K562 (cell line): ENCODE data around the gene RBMS1. TPM values are rescaled to one million over a fixed set of nuclear protein-coding genes. Genes with fewer than 3 reads are reported as not detected.

Experiments
- ATAC-seq: fragments of 200-7000 bp; cut with Tn5 transposase; 3 replicates; pipeline ENCODE4 v1.9.1; 2020; ENCODE audit warnings: moderate library complexity
- BruUV-seq: library from RNA; stranded (reverse); fragments of 400-500 nt; replicated peaks from 2 replicates; lab custom pipeline; 2021; lab: Mats Ljungman, UMichigan
- CTCF ChIA-PET: fragments of 300-600 bp; formaldehyde crosslinking; extraction: SDS; loops from one replicate; lab custom pipeline; 2021; ENCODE audit warnings: low intra/inter-chr PET ratio; lab: Yijun Ruan, JAX
- POLR2A ChIA-PET: fragments of 300-600, 350-650 bp; sonication (Branson Sonifier 250); formaldehyde crosslinking; extraction: SDS; loops from one replicate; lab custom pipeline; 2021; ENCODE audit warnings: antibody characterized with exemption, inconsistent platforms; lab: Yijun Ruan, JAX
- DNase-seq, 4 experiments: peaks; one replicate each; pipeline versions ENCODE4 v3.0.0 to v3.0.0-alpha.2; 2011 to 2018; ENCODE audit warnings: low spot score in 3 of 4, mixed read lengths in 3 of 4; ENCODE audit errors: extremely low read depth in 1 of 4
- FAIRE-seq: peaks from 2 replicates; lab custom pipeline; 2011; peaks lifted over from hg19 to GRCh38; lab: Jason Lieb, UNC
- H2AFZ ChIP-seq: 2 replicates; pipeline ENCODE4 v1.6.0; 2011; ENCODE audit warnings: low read depth, low read length, control low read depth, inconsistent platforms
- H3K27ac ChIP-seq: fragments of 200-600 bp; 3 replicates; pipeline ENCODE4 v1.8.0; 2011; ENCODE audit warnings: low read depth, mild to moderate bottlenecking, control low read depth, inconsistent platforms, low read length, moderate library complexity, mixed read lengths; ENCODE audit errors: extremely low read depth
- H3K27me3 ChIP-seq, 2 experiments: fragments of 300-600 bp in 1 of 2; 2 replicates in 1 of 2; 3 replicates in 1 of 2; pipeline versions ENCODE4 v1.6.0 to v1.8.0; 2011; ENCODE audit warnings: inconsistent platforms in 2 of 2, low read length in 2 of 2, mild to moderate bottlenecking in 1 of 2, mixed read lengths in 1 of 2, moderate library complexity in 1 of 2; ENCODE audit not compliant: control insufficient read depth in 2 of 2, insufficient read depth in 2 of 2
- H3K36me3 ChIP-seq: fragments of 300-600 bp; 3 replicates; pipeline ENCODE4 v1.8.0; 2011; ENCODE audit warnings: mild to moderate bottlenecking, low read length, inconsistent platforms; ENCODE audit not compliant: control insufficient read depth, insufficient read depth
- H3K4me1 ChIP-seq, 2 experiments: fragments of 200-600 bp in 1 of 2; replicated peaks in 1 of 2; 2 replicates in 1 of 2; 3 replicates in 1 of 2; pipeline versions ENCODE4 v1.5.1 to v1.8.0; 2011; ENCODE audit warnings: inconsistent platforms in 2 of 2, low read length in 2 of 2, mild to moderate bottlenecking in 1 of 2, mixed read lengths in 1 of 2, moderate library complexity in 1 of 2; ENCODE audit not compliant: control insufficient read depth in 2 of 2, insufficient read depth in 2 of 2
- H3K4me2 ChIP-seq: 2 replicates; pipeline ENCODE4 v1.6.1; 2011; ENCODE audit warnings: low read length, control low read depth, inconsistent platforms, mixed read lengths; ENCODE audit not compliant: insufficient read depth
- H3K4me3 ChIP-seq: fragments of 200-600 bp; sonication (generic), shearing (Covaris generic); 2 replicates; pipeline ENCODE4 v1.5.1; 2016; ENCODE audit warnings: control low read depth, inconsistent platforms
- H3K79me2 ChIP-seq: fragments of 200-600 bp; 3 replicates; pipeline ENCODE4 v1.8.0; 2011; ENCODE audit warnings: low read length, inconsistent platforms; ENCODE audit not compliant: control insufficient read depth, insufficient read depth
- H3K9ac ChIP-seq, 2 experiments: 2 replicates each; pipeline versions ENCODE4 v1.6.0 to v1.6.1; 2011; ENCODE audit warnings: low read depth in 2 of 2, low read length in 2 of 2, control low read depth in 1 of 2, inconsistent platforms in 1 of 2, mild to moderate bottlenecking in 1 of 2, mixed read lengths in 1 of 2; ENCODE audit not compliant: insufficient read depth in 1 of 2
- H3K9me1 ChIP-seq: one replicate; pipeline ENCODE4 v1.6.0; 2011; ENCODE audit warnings: inconsistent platforms, mild to moderate bottlenecking, low read length, moderate library complexity; ENCODE audit not compliant: control insufficient read depth, insufficient read depth
- H3K9me3 ChIP-seq: replicated peaks from 2 replicates; pipeline ENCODE4 v1.5.1; 2011; ENCODE audit warnings: low read depth, low read length, inconsistent platforms; ENCODE audit not compliant: control insufficient read depth, insufficient read depth
- H4K20me1 ChIP-seq: replicated peaks from 2 replicates; pipeline ENCODE4 v1.6.1; 2011; ENCODE audit warnings: low read length, inconsistent platforms, mixed read lengths; ENCODE audit not compliant: control insufficient read depth, insufficient read depth
- CXXC5 ChIP-seq: fragments of 250-450 bp; sonication (Bioruptor Pico); IDR thresholded peaks from 2 replicates; pipeline ENCODE4 v1.8.0; 2022; ENCODE audit warnings: inconsistent platforms, mild to moderate bottlenecking, moderate library complexity
- GATAD2A ChIP-seq: fragments of 450-650 bp; IDR thresholded peaks from 2 replicates; pipeline ENCODE4 v1.6.1; 2017
- PTTG1 ChIP-seq: fragments of 450-650 bp; IDR thresholded peaks from 2 replicates; pipeline ENCODE4 v1.6.1; 2016; ENCODE audit warnings: low read depth, mild to moderate bottlenecking, missing genetic modification characterization, missing compliant biosample characterization
- RFX7 ChIP-seq: fragments of 250-450 bp; sonication (Bioruptor Pico); IDR thresholded peaks from 2 replicates; pipeline ENCODE4 v1.5.1; 2021; ENCODE audit warnings: mild to moderate bottlenecking
- ZC3H4 ChIP-seq: sonication (generic); formaldehyde crosslinking; IDR thresholded peaks from 2 replicates; pipeline ENCODE4 v1.9.0; 2021; ENCODE audit warnings: missing genetic modification reagents, borderline replicate concordance
- ZNF224 ChIP-seq: sonication (generic); formaldehyde crosslinking; IDR thresholded peaks from 2 replicates; pipeline ENCODE4 v1.8.0; 2022; ENCODE audit warnings: mild to moderate bottlenecking, missing genetic modification reagents
- ZNF253 ChIP-seq: fragments of 250-450 bp; sonication (Bioruptor Pico); conservative IDR thresholded peaks from 2 replicates; pipeline ENCODE4 v1.6.1; 2021; ENCODE audit warnings: mild to moderate bottlenecking
- ZNF41 ChIP-seq: fragments of 250-450 bp; sonication (Bioruptor Pico); conservative IDR thresholded peaks from 2 replicates; pipeline ENCODE4 v1.4.0; 2020; ENCODE audit warnings: mild to moderate bottlenecking
- WGBS: fragments of 100-300 bp; shearing (Covaris generic); methylation state at CpG from one replicate; pipeline ENCODE4 v1.1.6; 2016; ENCODE audit warnings: low coverage, mixed read lengths; ENCODE audit not compliant: insufficient coverage; ENCODE audit errors: missing lambda C conversion rate; 5-methylcytosine and 5-hydroxymethylcytosine counted together
- in situ Hi-C: fragments of 300-500 bp; cut with MboI; formaldehyde crosslinking; loops from 4 replicates; pipeline ENCODE4 v1.15.0; 2018; ENCODE audit warnings: inconsistent platforms, mixed read lengths
- intact Hi-C: fragments of 100-400 bp; cut with micrococcal nuclease; formaldehyde crosslinking; loops from 2 replicates; pipeline ENCODE4 v1.14.2; 2022
- polyA plus RNA-seq, 8 experiments: library from polyadenylated mRNA; depleted of rRNA in 4 of 8; stranded (reverse) in 5 of 8; unstranded in 3 of 8; fragments of >200 nt; fragmentation: Nextera tagmentation in 2 of 8; fragmentation: Illumina TruSeq in 1 of 8; extraction: Ambion mirVana in 2 of 8; extraction: Trizol in 1 of 8; gene quantifications; 2 replicates each; pipeline versions ENCODE4 v1.2.1 to v1.2.3, GENCODE V29; 2011 to 2014; ENCODE audit warnings: inconsistent platforms in 1 of 8, missing spikeins in 1 of 8
- total RNA-seq, 7 experiments: library from RNA; depleted of rRNA in 6 of 7; stranded (reverse); fragments of >200 nt in 6 of 7; fragmentation: Illumina TruSeq in 2 of 7; extraction: Trizol in 2 of 7; gene quantifications; 2 replicates each; pipeline versions ENCODE4 v1.2.1 to v1.2.3, GENCODE V29; 2011 to 2021; ENCODE audit warnings: low replicate concordance in 1 of 7
- TF ChIP-seq, protein P1 (sequence below), 2 experiments: IDR thresholded peaks in 1 of 2; conservative IDR thresholded peaks in 1 of 2; 2 replicates each; pipeline ENCODE4 v1.6.1; 2016; ENCODE audit warnings: low read depth in 2 of 2, mild to moderate bottlenecking in 1 of 2, missing compliant biosample characterization in 1 of 2, missing genetic modification characterization in 1 of 2, moderate library complexity in 1 of 2
- TF ChIP-seq, protein P2 (sequence below): fragments of 450-650 bp; IDR thresholded peaks from 2 replicates; pipeline ENCODE4 v1.6.1; 2017; ENCODE audit warnings: antibody characterized with exemption, mild to moderate bottlenecking
- TF ChIP-seq, protein P3 (sequence below): fragments of 250-450 bp; sonication (Bioruptor Pico); IDR thresholded peaks from 2 replicates; pipeline ENCODE4 v1.9.0; 2021; ENCODE audit warnings: mild to moderate bottlenecking

Gene RBMS1
- total and polyA plus RNA-seq, 9 of the 15 experiments (the other 6 are each of a cell fraction or from before 2014, with no cell fraction given), result 0.04 to 0.31 (median 0.09) TPM; not detected in 6

- no peak for TF ChIP-seq ZNF224
- no peak for TF ChIP-seq ZNF253 (CRISPR knock-in tag)
- no peak for TF ChIP-seq PTTG1 (tag)
Measured at GRCh38 chr2:160270571-160271113, 223.0 kb downstream of the RBMS1 start (continued).

DNA sequence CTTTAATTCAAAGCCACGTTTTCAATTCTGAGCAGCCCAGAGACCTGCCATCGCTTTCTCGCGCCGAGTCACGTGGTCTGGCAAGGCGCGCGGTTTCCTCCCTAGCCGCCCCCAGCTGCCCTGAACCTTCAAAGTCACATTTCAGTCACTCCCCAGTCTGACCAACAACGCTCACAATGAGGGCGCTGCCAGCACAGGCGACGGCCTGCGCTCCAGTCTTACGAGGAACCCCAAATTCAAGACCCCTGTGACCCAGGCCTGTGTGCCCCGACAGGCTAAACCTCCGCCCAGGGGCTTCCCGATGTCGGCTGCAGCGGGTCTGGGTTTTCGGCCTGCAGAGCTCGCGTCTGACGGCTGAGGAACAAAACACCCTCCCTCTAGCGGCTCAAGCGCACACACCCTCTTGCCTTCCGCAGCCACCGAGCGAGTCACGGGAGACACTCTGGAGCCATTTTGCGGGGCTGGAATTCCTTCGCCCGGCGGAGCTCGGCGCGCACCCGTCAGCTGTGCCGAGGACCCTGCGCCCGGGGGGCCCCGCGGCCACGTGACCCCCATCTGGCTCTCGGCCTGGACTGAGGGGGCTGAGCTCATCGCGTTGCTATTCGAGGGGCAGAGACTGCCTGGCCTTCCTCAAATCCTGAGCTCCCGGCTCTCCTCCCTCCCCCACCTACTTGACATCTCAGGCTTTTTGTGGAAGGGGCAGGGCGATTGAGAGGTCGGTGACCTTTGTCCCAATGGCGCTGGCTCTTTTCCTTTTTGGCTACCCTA is 223.6 kb downstream of the RBMS1 start:
- no TSS peak for BruUV-seq
- FAIRE-seq (peak; percentile 37), DNase-seq (peak; percentile 50 to 69 (median 60)), ATAC-seq (peak; percentile 98)
- H2AFZ ChIP-seq, result peak overlapping the region; percentile 91
- H3K9ac ChIP-seq, result peak overlapping the region; percentile 10 to 86; a peak in 2 of 4 replicates
- under 1% methylated on average over 52 of the region's 53 CpGs for WGBS
- ChIA-PET POLR2A (interaction anchor here (0.6 to 1.5 kb wide), 3 partner anchors 18 to 1801 kb away, joined by 3 to 6 read pairs (median 4); no protein-coding TSS in a partner anchor), CTCF (no interaction called here)
- H3K27me3 ChIP-seq, result peaks cover 0 to 25% of the 10 kb centered on the region in 2 experiments; a peak in 2 of 5 replicates
- H3K4me1 ChIP-seq, result peaks cover 3 to 11% of the 10 kb centered on the region in 2 experiments; a peak in 4 of 5 replicates
- H3K4me3 ChIP-seq, result peak overlapping the region; percentile 19
- in situ Hi-C loops, result no loop called here
- no peaks in the 10 kb centered on the region for H3K9me3 ChIP-seq
- no peak overlapping the region for H3K27ac ChIP-seq
- H3K79me2 ChIP-seq, result no peaks in the 10 kb centered on the region
- H4K20me1 ChIP-seq, result no peaks in the 10 kb centered on the region; the same call in 1 of the 2 replicates
- intact Hi-C loops, result no loop called here
- no peaks in the 10 kb centered on the region for H3K9me1 ChIP-seq
- H3K36me3 ChIP-seq, result no peaks in the 10 kb centered on the region
- peak overlapping the region; percentile 74 for H3K4me2 ChIP-seq
- TF ChIP-seq, protein P1, sequence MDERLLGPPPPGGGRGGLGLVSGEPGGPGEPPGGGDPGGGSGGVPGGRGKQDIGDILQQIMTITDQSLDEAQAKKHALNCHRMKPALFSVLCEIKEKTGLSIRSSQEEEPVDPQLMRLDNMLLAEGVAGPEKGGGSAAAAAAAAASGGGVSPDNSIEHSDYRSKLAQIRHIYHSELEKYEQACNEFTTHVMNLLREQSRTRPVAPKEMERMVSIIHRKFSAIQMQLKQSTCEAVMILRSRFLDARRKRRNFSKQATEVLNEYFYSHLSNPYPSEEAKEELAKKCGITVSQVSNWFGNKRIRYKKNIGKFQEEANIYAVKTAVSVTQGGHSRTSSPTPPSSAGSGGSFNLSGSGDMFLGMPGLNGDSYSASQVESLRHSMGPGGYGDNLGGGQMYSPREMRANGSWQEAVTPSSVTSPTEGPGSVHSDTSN (CRISPR knock-in tag; IDR thresholded peaks at IDR 0.05; ENCODE audit: low read depth), result no peak
- TF ChIP-seq, protein P1 (tag; conservative IDR thresholded peaks at IDR 0.05; ENCODE audit: low read depth), result no peak
- TF ChIP-seq RFX7 (CRISPR knock-in tag), result no peak
- TF ChIP-seq, protein P2, sequence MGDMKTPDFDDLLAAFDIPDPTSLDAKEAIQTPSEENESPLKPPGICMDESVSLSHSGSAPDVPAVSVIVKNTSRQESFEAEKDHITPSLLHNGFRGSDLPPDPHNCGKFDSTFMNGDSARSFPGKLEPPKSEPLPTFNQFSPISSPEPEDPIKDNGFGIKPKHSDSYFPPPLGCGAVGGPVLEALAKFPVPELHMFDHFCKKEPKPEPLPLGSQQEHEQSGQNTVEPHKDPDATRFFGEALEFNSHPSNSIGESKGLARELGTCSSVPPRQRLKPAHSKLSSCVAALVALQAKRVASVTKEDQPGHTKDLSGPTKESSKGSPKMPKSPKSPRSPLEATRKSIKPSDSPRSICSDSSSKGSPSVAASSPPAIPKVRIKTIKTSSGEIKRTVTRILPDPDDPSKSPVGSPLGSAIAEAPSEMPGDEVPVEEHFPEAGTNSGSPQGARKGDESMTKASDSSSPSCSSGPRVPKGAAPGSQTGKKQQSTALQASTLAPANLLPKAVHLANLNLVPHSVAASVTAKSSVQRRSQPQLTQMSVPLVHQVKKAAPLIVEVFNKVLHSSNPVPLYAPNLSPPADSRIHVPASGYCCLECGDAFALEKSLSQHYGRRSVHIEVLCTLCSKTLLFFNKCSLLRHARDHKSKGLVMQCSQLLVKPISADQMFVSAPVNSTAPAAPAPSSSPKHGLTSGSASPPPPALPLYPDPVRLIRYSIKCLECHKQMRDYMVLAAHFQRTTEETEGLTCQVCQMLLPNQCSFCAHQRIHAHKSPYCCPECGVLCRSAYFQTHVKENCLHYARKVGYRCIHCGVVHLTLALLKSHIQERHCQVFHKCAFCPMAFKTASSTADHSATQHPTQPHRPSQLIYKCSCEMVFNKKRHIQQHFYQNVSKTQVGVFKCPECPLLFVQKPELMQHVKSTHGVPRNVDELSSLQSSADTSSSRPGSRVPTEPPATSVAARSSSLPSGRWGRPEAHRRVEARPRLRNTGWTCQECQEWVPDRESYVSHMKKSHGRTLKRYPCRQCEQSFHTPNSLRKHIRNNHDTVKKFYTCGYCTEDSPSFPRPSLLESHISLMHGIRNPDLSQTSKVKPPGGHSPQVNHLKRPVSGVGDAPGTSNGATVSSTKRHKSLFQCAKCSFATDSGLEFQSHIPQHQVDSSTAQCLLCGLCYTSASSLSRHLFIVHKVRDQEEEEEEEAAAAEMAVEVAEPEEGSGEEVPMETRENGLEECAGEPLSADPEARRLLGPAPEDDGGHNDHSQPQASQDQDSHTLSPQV, result no peak
- no peak for TF ChIP-seq ZC3H4 (CRISPR knock-in tag)
- peak; percentile 41; the same call in 1 of the 2 replicates for TF ChIP-seq CXXC5 (CRISPR knock-in tag)
- TF ChIP-seq ZNF41 (CRISPR knock-in tag), result 0 out of 2 replicates have a peak, but pooled peaks have one; percentile 19
- TF ChIP-seq, protein P3, sequence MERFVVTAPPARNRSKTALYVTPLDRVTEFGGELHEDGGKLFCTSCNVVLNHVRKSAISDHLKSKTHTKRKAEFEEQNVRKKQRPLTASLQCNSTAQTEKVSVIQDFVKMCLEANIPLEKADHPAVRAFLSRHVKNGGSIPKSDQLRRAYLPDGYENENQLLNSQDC (CRISPR knock-in tag), result no peak
- TF ChIP-seq GATAD2A, result no peak
